DND-41 (cell line): Measurements from ENCODE around the gene RNF157.

Source experiments
- EZH2 ChIP-seq: IDR thresholded peaks from 3 replicates; pipeline ENCODE4 v1.6.1; 2012; ENCODE audit warnings: borderline replicate concordance, low read depth, mild to moderate bottlenecking, moderate library complexity, low read length, inconsistent platforms; ENCODE audit not compliant: severe bottlenecking
- TF ChIP-seq, protein P1 (sequence below): IDR thresholded peaks from 2 replicates; pipeline ENCODE4 v1.5.1; 2012; ENCODE audit warnings: borderline replicate concordance, low read length, moderate library complexity, mild to moderate bottlenecking; ENCODE audit not compliant: poor library complexity, severe bottlenecking; ENCODE audit errors: extremely low read depth

DNA sequence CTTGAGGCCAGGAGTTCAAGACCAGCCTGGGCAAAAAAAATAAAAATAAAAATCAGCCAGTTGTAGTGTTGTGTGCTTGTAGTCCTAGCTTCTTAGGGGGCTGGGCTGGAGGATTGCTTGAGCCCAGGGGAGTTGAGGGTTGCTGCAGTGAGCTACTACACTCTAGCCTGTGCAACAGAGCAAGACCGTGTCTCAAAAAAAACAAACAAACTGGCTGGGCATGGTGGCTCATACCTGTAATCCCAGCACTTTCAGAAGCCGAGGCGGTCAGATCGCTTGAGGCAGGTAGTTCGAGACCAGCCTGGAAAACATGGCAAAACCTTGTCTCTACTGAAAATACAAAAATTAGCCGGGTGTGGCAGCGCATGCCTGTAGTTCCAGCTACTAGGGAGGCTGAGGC lies 19.9 kb upstream of the RNF157 start:
- TF ChIP-seq, protein P1, sequence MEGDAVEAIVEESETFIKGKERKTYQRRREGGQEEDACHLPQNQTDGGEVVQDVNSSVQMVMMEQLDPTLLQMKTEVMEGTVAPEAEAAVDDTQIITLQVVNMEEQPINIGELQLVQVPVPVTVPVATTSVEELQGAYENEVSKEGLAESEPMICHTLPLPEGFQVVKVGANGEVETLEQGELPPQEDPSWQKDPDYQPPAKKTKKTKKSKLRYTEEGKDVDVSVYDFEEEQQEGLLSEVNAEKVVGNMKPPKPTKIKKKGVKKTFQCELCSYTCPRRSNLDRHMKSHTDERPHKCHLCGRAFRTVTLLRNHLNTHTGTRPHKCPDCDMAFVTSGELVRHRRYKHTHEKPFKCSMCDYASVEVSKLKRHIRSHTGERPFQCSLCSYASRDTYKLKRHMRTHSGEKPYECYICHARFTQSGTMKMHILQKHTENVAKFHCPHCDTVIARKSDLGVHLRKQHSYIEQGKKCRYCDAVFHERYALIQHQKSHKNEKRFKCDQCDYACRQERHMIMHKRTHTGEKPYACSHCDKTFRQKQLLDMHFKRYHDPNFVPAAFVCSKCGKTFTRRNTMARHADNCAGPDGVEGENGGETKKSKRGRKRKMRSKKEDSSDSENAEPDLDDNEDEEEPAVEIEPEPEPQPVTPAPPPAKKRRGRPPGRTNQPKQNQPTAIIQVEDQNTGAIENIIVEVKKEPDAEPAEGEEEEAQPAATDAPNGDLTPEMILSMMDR = no peak
- no peak for TF ChIP-seq EZH2
